Right ventricle myocardium superior (tissue), 1 donor: Measurements from ENCODE around the gene GRM8. TPM values are rescaled to one million over a fixed set of nuclear protein-coding genes. Genes with fewer than 3 reads are reported as not detected.

Source experiments
- ATAC-seq: fragments of 200-7000 bp; cut with Tn5 transposase; one replicate; pipeline ENCODE4 v1.9.1; 2020; ENCODE audit warnings: mild to moderate bottlenecking; ENCODE audit not compliant: poor library complexity
- DNase-seq: peaks from one replicate; pipeline ENCODE4 v3.0.0-alpha.2; 2020
- intact Hi-C: fragments of 100-400 bp; cut with DNase I; formaldehyde crosslinking; loops from one replicate; pipeline ENCODE4 v1.11.2; 2022
- long read RNA-seq: library from polyadenylated mRNA; unstranded; transcript quantifications from one replicate; pipeline ENCODE4 v2.0.0, GENCODE V29; 2021
- total RNA-seq: library from RNA; stranded (reverse); fragmentation: NEBNext Ultra II Directional; extraction: Animal tissue kit (Norgen Biotek cat#: 25700); gene quantifications from one replicate; pipeline ENCODE4 v1.2.1, GENCODE V29; 2021
- donor health status: DM: no; HTN: yes; CAD: no; lungs with severe emphysema.

The GRM8 gene
- total RNA-seq = not detected
- long read RNA-seq, partial matches to known transcripts = 0 of 2 reads
- long read RNA-seq, other reads (novel, unspliced or antisense) = 2 of 2 reads

- DNase-seq = peak; percentile 58
- intact Hi-C loops = no loop called here
- peak; percentile 75 for ATAC-seq
Measured at GRCh38 chr7:127252778-127253280, at the start of gene GRM8. GRM8 (minus strand) TSS chr7:127252941.

- intact Hi-C loops = no loop called here
- DNase-seq (no peak), ATAC-seq (no peak)
Measured at GRCh38 chr7:127290801-127291361, 38.1 kb upstream of the GRM8 start.

- no peak for DNase-seq
- intact Hi-C loops = no loop called here
- no peak for ATAC-seq
Measured at GRCh38 chr7:127290116-127290655, 37.4 kb upstream of the GRM8 start.

GRCh38 chr7:127287133-127287532, 34.4 kb upstream of the GRM8 start:
- intact Hi-C loops = no loop called here
- DNase-seq = no peak
- ATAC-seq = no peak

GRCh38 chr7:127270093-127270492, 17.4 kb upstream of the GRM8 start:
- DNase-seq = no peak
- intact Hi-C loops = no loop called here
- ATAC-seq = no peak

- ATAC-seq (no peak), DNase-seq (no peak)
- intact Hi-C loops = no loop called here
Measured at GRCh38 chr7:127266047-127266446, 13.3 kb upstream of the GRM8 start.

GRCh38 chr7:127264219-127264618, 11.5 kb upstream of the GRM8 start:
- intact Hi-C loops = no loop called here
- ATAC-seq (no peak), DNase-seq (no peak)

GRCh38 chr7:127258111-127258510, 5.4 kb upstream of the GRM8 start:
- no peak for DNase-seq
- no peak for ATAC-seq
- intact Hi-C loops = no loop called here

GRCh38 chr7:127257086-127257485, 4.3 kb upstream of the GRM8 start:
- DNase-seq = no peak
- ATAC-seq = no peak
- intact Hi-C loops = no loop called here

GRCh38 chr7:127256041-127256725, 3.4 kb upstream of the GRM8 start:
- ATAC-seq (no peak), DNase-seq (no peak)
- intact Hi-C loops = no loop called here

GRCh38 chr7:127254163-127254684, 1.5 kb upstream of the GRM8 start:
- intact Hi-C loops = no loop called here

GRCh38 chr7:127253281-127254162, 781 bp upstream of the GRM8 start:
- ATAC-seq (peak; percentile 95), DNase-seq (peak; percentile 80)
- intact Hi-C loops = no loop called here

More at GRCh38 chr7:127254163-127254684, 1.5 kb upstream of the GRM8 start:
- no peak for DNase-seq
- no peak for ATAC-seq

- DNase-seq = no peak
- ATAC-seq = no peak
- intact Hi-C loops = no loop called here
Measured at GRCh38 chr7:127252377-127252713, 396 bp downstream of the GRM8 start.

- no peak for ATAC-seq
- intact Hi-C loops = no loop called here
- no peak for DNase-seq
Measured at GRCh38 chr7:127251465-127252376, 1.0 kb downstream of the GRM8 start.

- intact Hi-C loops = no loop called here
- no peak for DNase-seq
Measured at GRCh38 chr7:127251036-127251464, 1.7 kb downstream of the GRM8 start.

GRCh38 chr7:127250312-127251035, 2.3 kb downstream of the GRM8 start:
- no peak for DNase-seq
- ATAC-seq = no peak
- intact Hi-C loops = no loop called here

More at GRCh38 chr7:127251036-127251464, 1.7 kb downstream of the GRM8 start:
- ATAC-seq = no peak

GRCh38 chr7:127245607-127246006, 7.1 kb downstream of the GRM8 start:
- ATAC-seq (no peak), DNase-seq (no peak)
- intact Hi-C loops = no loop called here
